Right atrium auricular region (tissue), 2 donors: ENCODE data around the gene BPIFB6. TPM values are rescaled to one million over a fixed set of nuclear protein-coding genes. Genes with fewer than 3 reads are reported as not detected.

Experiments
- DNase-seq: peaks from one replicate; pipeline ENCODE4 v3.0.0-alpha.2; 2019; ENCODE audit warnings: low spot score
- H3K27ac ChIP-seq, 2 donors: fragments of 200-600 bp; sonication (generic); 1 replicate in 1 of 2; 2 replicates in 1 of 2; pipeline ENCODE4 v1.5.1; 2016 to 2019
- H3K27me3 ChIP-seq, 2 donors: fragments of 200-600 bp; sonication (generic); one replicate each; pipeline versions ENCODE4 v1.5.1 to v1.6.0; 2017 to 2019
- H3K36me3 ChIP-seq: fragments of 200-600 bp; sonication (generic); one replicate; pipeline ENCODE4 v1.5.1; 2016
- H3K4me1 ChIP-seq, 2 donors: fragments of 200-600 bp; sonication (generic); one replicate each; pipeline versions ENCODE4 v1.5.1 to v1.6.0; 2017 to 2019
- H3K4me3 ChIP-seq, 2 donors: fragments of 200-600 bp; sonication (generic); 1 replicate in 1 of 2; 2 replicates in 1 of 2; pipeline ENCODE4 v1.5.1; 2017 to 2019; ENCODE audit warnings: mild to moderate bottlenecking in 1 of 2, moderate library complexity in 1 of 2
- H3K9me3 ChIP-seq, 2 donors: fragments of 200-600 bp; sonication (generic); one replicate each; pipeline ENCODE4 v1.5.1; 2019
- total RNA-seq, 2 donors: library from RNA; depleted of rRNA; stranded (reverse); fragments of >200 nt; gene quantifications; one replicate each; pipeline ENCODE4 v1.1.0, GENCODE V29; 2016
- TF ChIP-seq, protein P1 (sequence below), 2 donors: fragments of 200-600 bp; sonication (generic); IDR thresholded peaks; one replicate each; pipeline ENCODE4 v1.5.1; 2019; ENCODE audit warnings: antibody characterized with exemption in 2 of 2

The BPIFB6 gene
- total RNA-seq, 2 donors from 2014 or later, result not detected

DNA sequence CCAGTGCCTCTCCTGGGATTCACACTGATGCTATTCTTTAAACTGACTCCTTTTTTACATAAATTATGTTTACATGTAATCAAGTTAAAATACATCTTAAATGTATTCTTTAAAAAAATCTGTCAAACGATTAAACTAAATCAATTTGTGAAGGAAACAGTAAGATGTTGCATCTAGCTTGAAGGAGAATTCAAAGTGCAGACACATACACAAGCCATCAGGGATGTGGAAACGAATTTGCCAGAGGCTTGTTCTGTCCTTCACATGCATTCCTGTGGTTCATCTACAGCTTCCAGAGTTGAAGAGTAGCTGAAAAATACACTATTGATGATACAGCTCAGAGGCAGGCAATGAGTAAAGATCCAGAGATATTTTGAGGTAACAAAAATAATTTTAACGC lies 15.0 kb downstream of the BPIFB6 start:
- peaks cover 0 to 21% of the 10 kb centered on the region in 2 donors for H3K9me3 ChIP-seq
- TF ChIP-seq, protein P1, sequence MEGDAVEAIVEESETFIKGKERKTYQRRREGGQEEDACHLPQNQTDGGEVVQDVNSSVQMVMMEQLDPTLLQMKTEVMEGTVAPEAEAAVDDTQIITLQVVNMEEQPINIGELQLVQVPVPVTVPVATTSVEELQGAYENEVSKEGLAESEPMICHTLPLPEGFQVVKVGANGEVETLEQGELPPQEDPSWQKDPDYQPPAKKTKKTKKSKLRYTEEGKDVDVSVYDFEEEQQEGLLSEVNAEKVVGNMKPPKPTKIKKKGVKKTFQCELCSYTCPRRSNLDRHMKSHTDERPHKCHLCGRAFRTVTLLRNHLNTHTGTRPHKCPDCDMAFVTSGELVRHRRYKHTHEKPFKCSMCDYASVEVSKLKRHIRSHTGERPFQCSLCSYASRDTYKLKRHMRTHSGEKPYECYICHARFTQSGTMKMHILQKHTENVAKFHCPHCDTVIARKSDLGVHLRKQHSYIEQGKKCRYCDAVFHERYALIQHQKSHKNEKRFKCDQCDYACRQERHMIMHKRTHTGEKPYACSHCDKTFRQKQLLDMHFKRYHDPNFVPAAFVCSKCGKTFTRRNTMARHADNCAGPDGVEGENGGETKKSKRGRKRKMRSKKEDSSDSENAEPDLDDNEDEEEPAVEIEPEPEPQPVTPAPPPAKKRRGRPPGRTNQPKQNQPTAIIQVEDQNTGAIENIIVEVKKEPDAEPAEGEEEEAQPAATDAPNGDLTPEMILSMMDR (IDR thresholded peaks at IDR 0.05), result no peak
- no peaks in the 10 kb centered on the region for H3K4me1 ChIP-seq
- no peaks in the 10 kb centered on the region for H3K36me3 ChIP-seq
- DNase-seq, result no peak
- H3K27me3 ChIP-seq, result no peaks in the 10 kb centered on the region
- no peak overlapping the region for H3K27ac ChIP-seq
- H3K4me3 ChIP-seq, result no peak overlapping the region

DNA sequence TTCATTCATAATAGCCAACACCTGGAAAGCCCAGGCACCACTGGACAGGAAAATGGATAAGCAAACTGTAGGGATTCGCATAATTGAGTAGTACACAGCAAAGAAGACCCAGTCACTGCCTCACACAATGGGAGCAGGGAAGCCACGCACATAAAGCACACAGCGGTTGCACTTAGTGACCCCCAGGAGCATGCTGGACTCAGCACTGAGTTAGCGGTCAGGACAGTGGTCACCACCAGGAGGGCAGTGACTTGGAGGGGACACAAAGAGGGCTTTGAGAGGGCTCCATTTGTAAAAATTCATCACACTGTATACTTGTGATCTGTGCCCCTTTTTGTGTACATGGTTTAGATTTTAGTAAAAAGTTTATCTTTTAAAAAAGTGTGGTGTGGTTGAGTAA lies 19.9 kb downstream of the BPIFB6 start:
- H3K4me1 ChIP-seq, result no peaks in the 10 kb centered on the region
- H3K4me3 ChIP-seq, result no peak overlapping the region
- H3K27me3 ChIP-seq, result no peaks in the 10 kb centered on the region
- no peak overlapping the region for H3K27ac ChIP-seq
- H3K9me3 ChIP-seq, result peaks cover 0 to 3% of the 10 kb centered on the region in 2 donors
- no peak for DNase-seq
- TF ChIP-seq, protein P1 (IDR thresholded peaks at IDR 0.05), result no peak
- no peaks in the 10 kb centered on the region for H3K36me3 ChIP-seq

DNA sequence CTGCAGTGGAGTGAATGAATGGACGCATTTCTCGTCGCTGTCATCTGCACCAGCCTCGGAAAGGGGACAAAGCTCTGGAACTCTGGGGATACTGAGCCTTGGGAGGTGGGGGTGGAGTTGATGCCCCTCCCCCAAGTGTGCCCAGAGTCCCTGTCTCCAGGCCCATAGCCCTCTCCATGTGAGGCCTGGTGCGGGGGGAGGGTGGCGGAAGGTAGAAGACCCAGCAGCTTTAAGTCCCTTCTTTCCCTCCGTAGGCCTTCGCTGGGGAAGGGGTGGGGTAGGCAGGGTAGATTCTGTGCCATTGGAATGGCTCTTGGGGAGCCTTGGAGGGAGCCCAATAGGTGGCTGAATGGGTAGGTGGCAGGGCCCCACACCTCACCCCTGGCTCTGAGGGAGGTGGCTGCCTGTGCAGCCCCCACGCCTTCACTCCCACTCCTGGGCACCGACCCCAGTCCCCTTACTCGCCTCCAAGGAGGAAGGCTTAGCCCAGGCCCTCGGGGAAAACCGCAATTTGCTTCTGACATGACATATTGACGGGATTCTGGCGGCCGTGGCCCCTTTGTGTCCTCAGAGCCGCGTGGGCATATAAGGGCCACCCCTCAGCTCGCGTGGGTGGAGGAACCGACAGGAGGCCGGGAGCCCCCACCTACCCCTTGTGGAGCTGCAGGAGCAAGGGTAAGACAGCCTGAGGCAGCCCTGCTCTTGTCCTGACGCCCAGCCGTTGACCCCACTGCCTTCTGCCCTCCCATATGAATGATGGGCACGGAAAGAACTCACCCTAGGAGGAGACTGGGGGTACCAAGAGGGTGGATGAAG lies 22.1 kb downstream of the BPIFB6 start, which contains the start of gene BPIFB3:
Gene BPIFB3 (plus strand): TSS at position 613 of the 816 bp plus-strand sequence. CDS start 1,533 bp downstream, outside the sequence.
- Histone ChIP-seq H3K27me3 (no peaks in the 10 kb centered on the region), H3K36me3 (no peaks in the 10 kb centered on the region), H3K4me3 (no peak within 1 kb of the TSS), H3K27ac (no peak within 1 kb of the TSS), H3K9me3 (no peaks in the 10 kb centered on the region), H3K4me1 (no peaks in the 10 kb centered on the region)
- no peak for DNase-seq
- TF ChIP-seq, protein P1 (IDR thresholded peaks at IDR 0.05), result no peak

DNA sequence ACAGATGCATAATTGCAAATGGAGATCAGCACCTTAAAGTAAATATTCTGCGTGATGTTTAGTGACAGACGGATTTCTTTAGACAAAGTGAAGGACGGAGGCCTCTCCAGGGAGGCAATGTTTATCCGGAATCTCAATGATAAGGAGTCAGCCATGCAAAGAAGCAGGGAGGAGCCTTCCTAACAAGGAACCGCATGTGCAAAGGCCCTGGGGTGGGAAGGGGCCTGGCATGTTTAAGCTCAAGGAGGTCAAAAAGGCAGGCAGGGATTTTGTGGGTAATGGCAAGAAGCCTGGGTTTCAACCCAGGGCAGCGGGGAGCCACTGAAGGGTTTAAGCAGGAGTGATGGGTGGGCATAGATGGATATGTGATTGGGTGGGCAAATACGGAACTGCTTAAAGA lies 22.9 kb downstream of the BPIFB6 start:
- no peaks in the 10 kb centered on the region for H3K4me1 ChIP-seq
- no peak overlapping the region for H3K4me3 ChIP-seq
- TF ChIP-seq, protein P1 (IDR thresholded peaks at IDR 0.05), result no peak
- no peaks in the 10 kb centered on the region for H3K36me3 ChIP-seq
- no peak overlapping the region for H3K27ac ChIP-seq
- no peak for DNase-seq
- H3K9me3 ChIP-seq, result no peaks in the 10 kb centered on the region
- no peaks in the 10 kb centered on the region for H3K27me3 ChIP-seq

DNA sequence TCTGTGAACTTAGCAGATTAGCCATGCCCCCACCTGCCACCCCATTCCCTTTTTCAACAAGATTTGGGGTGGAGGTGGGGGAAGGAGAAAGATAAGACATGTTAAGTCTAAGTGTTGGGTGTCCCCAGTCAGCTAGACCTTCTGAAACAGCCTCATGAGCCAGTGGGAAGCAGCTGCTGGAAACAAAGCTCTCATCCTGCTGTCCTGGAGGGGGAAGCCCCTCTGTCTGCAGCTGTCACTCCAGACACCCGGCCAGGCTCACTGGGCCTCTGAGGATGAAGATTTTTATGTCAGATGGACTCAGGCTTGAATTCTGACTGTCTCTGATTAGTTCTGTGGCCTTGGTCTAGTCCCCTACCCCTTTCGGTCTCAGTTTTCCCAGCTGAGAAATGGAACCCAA lies 23.3 kb downstream of the BPIFB6 start:
- Histone ChIP-seq H3K4me1 (no peaks in the 10 kb centered on the region), H3K27ac (no peak overlapping the region), H3K9me3 (no peaks in the 10 kb centered on the region), H3K27me3 (no peaks in the 10 kb centered on the region), H3K36me3 (no peaks in the 10 kb centered on the region), H3K4me3 (no peak overlapping the region)
- no peak for DNase-seq
- TF ChIP-seq, protein P1 (IDR thresholded peaks at IDR 0.05), result no peak
